NCI-H2171 (cell line): ENCODE measurements around the gene MYO7B.

Experiments used
- DNase-seq: peaks from one replicate; lab custom pipeline; 2025; lab: John Stamatoyannopoulos, UW

The MYO7B gene

DNA sequence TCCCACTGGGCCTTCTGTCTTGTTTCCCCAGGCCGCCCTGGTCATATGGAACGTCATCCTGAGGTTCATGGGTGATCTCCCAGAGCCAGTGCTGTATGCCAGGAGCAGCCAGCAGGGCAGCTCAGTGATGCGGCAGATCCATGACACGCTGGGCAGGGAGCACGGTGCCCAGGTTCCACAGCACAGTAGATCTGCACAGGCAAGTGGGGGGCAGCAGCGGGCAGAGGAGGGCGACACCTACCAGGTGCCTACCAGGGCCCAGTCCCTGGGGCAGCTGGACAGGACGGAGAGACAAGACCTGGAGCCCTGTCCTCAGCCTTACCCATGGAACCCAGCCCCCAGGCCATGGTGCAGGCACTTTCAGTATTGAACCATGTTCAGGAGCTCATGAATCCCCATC, 74.3 kb downstream of the MYO7B start:
- no peak for DNase-seq

DNA sequence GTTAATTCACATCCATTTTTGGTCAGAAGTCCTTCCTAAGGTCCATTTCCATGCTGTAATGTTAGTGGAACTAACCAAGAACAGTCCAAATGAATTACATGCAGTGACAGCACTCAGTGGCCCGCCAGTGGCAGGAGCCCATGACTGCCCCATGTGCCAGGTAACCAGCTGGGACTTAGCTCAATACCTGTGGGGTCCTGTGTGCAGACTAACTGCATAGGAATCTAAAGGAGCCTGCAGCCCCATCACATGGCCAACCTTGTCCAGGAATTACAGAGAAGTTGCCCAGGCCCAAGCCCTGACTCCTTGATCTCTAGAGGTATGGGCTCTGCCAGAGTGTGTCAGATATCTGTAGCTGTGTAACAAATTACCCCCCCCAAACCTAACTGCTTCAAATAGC, 75.1 kb downstream of the MYO7B start:
- no peak for DNase-seq

DNA sequence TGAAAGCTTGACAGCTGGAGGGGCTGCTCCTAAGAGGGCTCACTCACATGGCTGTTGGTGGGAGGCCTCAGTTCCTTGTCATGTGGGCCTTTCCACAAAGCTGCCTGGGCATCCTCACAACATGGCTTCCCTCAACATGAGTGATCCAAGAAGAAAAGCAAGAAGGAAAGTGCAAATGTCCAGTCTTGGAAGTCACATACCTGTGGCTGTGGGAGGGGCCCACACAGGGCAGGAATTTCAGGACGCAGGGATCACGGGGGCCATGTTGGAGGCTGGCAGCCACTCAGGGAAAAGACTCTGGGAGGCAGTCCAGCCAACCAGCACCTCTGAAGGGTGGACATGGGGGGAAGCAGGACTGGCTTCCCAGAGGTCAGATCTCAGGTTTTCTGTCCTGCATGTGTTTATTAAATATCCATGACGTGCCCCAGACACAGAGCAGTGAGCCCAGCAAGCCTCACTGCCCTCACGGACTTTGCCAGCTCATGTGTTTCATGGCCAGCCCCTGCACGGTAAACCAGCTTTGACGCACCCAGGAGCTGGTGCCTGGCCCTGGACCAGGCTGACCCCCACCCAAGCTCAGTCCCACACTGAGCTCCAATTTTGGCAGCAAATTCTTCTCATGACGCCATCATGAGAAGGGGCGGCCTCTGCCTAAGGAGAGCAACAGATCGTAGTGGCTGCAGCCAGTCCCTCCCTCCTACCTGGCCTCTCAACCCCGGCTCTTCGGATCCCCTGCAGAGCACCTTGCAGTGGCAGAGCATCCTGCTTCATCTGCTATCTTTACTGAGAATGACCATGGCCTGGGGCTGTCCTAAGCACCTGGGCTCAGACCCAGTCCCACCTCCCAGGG, 75.8 kb downstream of the MYO7B start:
- DNase-seq, result peak; percentile 6

DNA sequence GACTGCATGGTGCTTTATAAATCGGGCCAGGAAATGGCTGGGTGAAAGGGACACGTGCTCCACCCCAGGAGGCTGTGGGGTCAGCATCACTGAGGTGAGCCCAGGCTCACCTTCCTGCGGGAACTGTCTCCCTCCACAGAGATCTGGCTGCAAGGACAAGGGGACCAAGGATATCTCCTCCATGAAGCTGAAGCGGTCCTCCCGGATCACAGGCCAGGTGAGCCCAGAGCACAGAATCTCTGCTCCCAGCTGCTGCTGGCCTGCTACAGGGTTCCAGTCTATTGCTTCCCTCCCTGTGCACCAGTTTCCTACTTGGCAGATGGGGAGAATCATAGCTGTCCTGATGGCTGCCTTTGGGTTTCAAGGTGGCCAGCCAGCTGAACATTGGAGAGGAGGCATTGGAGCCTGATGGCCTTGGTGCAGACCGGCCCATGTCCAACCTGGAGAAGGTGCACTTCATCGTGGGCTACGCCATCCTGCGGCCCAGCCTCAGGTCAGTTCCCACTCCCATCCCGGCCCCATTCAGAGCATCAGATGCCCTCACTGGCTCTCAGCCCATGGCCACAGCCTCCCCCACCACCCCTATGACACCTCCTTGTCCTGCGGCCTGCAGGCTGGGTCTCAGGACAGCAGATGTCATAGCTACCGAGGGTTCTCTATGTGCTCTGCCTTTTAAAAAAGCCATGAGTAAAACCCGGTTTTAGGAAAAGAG, 76.8 kb downstream of the MYO7B start:
- no peak for DNase-seq

DNA sequence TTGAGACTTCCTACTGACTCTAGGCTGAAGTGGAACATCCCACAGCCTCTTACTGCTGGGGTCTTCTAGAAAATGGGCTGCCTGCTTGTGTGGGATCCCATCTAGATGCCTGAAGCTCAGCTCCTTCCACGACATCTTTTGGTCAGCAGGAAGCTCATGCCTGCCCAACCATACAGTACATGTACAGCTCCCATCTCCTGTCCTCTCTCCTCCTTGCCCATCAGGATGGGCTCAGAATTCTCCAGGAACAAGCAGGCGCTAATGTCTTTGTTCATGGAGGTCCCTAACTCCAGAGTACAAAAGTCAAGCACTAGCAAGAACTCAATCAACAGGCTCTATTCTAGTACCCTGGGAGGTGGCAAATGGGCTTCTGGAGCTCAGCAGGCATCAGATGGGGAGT, 78.8 kb downstream of the MYO7B start:
- no peak for DNase-seq

DNA sequence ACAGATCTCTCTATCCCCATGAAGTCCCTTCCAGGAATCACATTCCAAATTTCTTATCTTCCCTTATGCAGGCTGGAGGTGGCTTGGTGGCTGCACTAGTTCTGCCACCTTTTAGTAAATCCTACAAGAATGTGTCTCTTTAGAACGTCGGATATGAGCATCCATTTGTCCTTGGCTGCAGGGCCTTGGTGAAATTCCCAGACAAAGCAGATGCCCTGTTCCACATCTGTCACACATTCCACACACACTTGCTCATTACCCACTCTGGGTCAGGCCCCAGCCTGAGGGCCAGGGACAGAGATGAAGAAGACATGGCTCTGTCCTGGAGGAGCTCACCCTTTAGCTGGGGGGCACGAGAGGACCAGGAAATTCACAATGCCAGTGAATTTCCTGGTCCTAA, 79.2 kb downstream of the MYO7B start:
- no peak for DNase-seq

DNA sequence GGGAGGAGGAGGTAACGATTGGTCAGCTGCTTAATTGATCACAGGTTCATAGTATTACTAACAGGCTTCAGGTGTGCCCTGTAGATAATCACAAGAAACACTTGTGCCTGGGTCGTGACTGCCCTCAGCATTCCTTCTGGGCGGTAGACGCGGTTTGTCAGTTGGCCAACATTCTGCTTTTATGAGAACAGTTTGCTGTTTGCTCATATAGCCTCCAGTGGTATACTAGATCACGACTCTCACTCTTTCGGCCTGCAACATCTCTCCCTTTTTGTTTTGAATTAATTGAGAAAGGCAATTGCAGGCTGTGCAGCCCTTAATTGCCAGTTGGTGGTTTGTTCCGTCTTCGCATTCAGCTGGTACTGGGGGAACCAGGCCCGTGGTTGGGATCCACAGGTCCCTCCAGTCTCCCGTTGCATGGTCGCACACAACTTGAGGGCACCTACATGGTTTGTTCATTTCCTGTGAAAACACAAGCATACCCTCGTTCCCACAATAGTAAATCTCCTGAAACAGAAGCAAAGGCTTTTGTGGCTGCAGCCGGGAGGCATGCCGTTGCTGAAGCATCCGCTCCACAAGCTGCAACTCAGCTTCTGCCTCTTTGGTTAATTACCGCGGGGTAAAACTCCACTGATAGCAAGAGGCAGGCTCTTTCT, 80.2 kb downstream of the MYO7B start:
- no peak for DNase-seq

DNA sequence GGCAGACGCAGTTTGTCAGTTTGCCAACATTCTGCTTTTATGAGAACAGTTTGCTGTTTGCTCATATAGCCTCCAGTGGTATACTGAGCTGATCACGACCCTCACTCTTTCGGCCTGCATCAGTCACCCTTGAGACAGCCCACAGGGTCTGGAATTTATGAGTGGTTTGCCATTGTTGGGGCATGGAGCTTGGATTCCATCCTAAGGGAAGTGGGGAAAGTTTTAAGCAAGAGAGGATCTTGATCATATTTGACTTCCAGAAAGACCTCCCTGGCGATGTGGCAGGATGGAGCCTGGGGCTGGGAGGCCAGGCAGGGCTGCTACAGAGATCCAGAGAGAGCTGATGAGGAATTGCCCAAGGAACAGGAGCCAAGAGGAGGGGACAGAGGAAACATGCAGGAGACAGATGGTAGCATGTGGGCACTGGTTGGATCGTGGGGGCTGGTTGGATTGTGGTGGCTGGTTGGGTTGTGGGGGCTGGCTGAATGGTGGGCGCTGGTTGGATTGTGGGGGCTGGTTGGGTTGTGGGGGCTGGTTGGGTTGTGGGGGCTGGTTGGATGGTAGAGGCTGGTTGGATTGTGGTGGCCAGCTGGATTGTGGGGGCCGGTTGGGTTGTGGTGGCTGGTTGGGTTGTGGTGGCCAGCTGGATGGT, 83.2 kb downstream of the MYO7B start:
- DNase-seq, result no peak

DNA sequence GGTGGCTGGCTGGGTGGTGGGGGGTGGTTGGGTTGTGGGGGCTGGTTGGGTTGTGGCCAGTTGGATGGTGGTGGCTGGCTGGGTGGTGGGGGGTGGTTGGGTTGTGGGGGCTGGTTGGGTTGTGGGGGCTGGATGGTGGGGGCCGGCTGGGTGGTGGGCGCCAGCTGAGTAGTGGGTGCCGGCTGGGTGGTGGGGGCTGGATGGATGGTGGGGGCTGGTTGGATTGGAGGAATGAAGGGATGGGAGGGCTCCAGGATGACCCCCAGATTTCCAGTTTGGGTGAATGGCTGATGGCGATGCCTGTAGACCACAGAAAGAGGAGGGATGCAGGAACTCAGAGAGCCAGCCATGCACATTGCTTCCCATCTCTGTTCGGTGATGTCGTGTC, 83.7 kb downstream of the MYO7B start:
- no peak for DNase-seq

DNA sequence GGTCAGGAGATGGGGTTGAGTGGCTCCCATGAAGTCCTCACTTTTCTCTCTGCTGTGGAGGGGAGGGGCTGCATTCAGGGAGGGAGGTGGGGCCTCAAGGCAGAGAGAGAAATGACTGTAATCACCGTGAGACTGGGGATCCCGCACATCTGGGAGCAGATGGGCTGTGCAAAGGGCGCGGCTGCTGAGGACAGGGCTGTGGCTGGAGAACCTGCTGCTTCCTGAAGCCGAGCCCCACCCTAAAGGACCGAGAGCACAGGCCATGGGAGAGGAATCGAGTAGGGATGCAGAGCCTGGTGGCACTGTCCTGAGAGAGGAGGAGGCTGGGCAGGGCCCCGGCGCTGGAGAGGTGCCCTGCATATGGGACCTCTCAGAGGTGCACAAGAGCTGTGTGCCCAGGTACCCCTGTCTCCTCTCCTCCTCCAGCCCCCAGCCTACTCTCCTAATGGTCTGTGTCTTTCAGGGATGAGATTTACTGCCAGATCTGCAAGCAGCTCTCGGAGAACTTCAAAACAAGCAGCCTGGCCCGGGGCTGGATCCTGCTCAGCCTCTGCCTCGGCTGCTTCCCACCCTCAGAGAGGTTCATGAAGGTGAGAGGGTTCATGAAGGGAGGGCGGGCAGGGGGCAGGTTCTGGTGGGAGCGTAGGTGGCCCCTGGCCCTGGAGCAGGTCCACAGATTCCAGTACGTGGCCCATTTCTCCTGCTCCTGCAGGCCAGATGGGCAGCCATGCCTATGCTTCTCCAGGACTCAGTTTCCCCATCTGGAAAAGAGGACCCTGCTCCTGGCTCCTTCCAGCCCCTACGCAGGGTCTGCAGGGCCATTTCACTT, 84.6 kb downstream of the MYO7B start:
- DNase-seq, result no peak

DNA sequence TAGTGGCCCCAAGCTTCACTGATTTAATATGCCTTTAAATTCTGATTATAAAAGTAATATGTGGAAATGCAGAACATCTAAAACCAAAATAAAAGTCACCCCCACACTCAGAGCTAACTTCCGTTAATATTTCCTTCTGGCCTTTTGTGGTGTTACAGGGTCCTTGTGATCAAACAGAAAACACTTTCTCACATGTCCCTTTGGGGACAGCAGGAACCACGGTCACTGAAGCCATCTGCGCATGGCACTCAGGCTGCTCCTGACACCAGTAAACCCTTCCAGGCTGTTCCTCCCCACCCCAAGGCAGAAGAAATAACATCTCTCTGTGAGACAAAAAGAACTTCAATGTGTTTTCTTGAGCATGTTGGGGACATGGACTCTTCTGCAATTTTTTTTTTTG, 85.4 kb downstream of the MYO7B start:
- no peak for DNase-seq

DNA sequence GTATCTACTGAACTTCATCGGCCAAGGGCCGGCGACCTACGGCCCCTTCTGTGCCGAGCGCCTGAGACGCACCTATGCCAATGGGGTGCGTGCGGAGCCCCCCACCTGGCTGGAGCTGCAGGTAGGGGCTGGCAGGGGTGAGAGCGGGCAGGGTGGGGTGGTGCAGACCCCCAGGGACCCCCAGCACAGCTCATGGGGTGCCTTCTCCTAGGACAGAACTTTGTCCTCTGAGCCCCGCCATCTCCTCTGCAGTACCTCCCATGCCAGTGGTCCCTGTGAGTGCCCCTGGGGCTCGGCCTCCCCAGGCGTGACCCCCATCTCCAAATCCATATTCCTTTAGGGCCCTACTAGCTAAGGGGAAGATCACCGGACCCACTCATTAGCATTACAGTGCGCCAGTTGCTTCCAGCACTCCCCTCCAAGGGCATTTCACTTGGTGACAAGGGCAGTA, 86.5 kb downstream of the MYO7B start:
- DNase-seq, result no peak

DNA sequence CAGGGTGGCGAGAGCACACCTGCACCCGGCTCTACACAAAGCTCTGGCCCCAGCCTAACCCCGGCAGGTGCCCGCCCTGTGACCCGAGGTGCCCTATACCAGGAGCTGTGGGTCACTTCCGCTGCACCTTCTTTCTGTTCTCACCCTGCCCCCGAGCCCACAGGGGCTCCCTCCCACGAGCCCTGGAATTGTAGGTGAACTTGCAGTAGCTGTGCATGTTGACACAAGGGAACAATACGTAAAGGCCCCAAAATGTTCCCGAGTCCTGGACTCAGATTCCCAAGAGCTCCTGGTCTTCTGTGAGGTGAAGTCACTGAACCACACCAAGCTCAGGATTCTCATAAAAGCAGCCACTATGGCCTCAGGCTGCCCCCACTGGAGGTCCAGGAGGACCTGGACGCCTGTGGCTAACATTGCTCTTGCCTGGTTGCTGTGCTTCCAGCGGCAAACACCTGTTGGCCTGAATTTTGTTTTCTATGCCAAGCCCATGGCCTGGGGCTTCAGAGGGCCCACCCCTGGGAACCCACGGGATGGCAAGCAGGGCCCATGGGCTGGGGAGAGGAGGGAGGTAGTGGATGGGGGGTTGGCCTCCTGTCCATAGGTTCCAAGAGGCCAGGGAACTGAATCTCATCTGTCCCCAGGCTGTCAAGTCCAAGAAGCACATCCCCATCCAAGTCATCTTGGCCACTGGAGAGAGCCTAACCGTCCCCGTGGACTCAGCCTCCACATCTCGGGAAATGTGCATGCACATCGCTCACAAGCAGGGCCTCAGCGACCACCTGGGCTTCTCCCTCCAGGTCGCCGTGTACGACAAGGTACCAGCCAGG, 87.3 kb downstream of the MYO7B start:
- no peak for DNase-seq

DNA sequence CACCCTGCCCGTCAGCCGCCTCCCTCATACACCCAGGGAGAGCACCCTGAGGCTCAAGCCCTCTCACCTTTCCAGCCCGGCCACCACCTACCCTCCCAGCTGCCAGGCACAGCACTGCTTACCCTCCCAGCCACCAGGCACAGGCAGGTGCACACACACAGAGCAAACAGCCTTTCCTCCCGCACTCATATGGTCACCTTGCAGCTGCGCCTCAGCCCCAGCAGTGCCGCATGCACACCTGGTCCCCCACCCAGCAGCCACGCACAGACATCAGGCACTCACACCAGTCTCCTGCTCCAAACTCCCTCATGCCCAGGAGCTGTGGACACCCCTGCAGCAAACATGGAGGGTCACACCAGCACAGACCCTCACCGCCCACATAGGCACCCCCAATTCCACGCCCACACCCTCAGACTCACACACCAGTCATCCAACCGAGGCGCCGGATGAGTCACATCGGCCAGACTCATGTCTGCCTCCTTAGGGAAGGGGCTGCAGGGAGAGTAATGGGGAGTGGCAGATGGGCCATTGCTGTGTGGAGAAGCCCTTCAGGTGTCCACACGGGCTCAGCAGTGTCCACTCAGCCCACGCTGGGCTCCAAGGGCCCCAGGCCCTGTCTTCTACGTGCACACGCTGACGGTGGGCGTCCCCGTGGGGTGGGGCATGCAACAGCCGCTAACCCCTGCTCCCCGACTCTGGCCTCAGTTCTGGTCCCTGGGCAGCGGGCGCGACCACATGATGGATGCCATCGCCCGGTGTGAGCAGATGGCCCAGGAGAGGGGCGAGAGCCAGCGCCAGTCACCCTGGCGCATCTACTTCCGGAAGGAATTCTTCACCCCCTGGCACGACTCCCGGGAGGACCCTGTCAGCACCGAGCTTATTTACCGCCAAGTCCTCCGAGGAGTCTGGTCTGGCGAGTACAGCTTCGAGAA, 88.2 kb downstream of the MYO7B start:
- DNase-seq, result no peak

DNA sequence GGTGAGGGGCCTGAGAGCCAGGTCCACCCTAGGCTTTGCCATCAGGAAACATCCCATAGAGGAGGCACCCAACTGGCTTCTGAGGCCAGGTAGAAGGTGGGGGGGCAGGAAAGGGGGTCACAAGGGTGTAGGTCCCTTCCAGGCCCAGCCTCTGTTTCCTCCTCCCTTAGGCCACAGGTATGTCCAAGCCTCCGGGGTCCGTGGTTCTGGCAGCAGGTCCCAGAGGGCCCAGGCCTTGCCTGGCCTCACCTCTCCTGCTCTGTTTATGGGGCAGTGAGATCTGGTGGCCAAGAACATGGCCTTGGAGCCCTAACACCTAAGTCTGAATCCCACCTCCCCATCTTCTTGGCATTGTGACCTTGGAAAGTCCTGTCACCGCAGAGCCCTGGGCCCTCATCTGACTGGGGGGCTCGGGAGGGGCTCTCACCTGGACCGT, 88.9 kb downstream of the MYO7B start:
- no peak for DNase-seq

DNA sequence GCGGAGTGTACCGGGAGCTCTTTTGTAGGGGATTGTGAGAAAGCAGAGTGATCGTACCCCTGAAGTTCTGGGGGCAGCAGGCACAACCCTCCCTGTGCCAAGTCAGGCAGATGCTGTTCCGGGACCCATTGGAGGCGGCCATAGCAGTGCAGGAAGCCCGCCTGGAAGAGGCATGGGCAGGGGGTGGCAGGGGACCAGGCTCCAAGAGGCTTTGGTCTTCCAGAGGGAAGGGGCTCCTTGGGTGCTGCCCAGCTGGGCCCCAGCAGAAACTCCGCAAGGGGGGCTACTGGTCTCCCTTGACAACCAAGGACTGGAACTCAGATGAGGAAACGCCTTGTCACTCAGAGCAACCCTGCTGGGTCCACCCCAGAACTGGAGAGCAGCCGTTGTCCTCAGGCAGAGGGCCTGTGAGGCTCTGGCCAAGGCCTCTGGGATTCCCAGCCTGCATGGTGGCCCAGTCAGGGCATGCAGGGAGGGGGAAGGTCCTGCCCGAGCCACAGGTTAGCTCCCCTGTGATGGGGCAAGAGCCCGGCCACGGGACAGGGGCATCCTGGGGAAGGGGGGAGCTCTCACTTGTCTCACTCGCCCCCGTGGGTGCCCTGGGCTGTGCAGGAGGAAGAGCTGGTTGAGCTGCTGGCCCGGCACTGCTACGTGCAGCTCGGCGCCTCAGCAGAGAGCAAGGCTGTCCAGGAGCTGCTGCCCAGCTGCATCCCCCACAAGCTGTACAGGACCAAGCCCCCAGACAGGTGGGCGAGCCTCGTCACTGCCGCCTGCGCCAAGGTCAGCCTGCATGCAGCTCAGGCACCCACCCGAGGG, 89.5 kb downstream of the MYO7B start:
- DNase-seq, result no peak

DNA sequence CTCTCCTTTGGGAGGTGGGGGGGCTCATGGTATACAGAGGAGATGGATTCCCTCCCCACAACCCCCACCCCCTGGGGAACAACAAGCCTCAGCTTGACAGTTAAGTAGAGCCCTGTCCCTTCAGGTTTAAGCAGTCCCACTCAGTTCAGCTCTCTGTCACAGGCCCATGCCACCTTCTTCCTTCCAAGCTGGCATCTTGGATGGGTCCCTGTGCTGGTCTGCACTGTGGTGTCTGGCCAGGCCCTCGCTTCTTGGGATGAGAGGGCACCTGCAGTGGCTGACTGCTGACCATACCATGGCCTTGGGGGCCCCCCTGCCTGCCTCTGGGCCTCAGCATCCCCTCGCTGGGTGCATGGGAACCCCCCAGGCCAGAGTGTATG, 90.1 kb downstream of the MYO7B start:
- no peak for DNase-seq

DNA sequence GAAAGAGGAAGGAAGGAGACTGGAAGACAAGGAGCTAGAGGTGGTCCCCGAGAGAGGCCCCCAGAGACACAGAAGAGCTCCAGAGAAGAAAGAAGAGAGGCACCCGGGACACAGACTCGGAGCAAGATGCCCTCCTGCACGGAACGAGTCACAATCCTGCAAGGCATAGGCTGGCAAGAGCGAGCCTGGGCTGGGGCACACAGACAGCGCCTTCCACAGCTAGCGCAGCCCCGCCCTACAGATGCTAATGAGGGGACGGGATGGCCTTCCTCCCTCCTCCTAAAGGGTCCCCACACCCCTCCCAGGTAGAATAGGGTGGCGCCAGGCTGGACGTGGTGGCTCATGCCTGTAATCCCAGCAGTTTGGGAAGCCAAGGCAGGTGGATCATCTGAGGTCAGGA, 90.7 kb downstream of the MYO7B start:
- no peak for DNase-seq
